ENCODE measurements around the gene GPR160.

The GPR160 gene

DNA sequence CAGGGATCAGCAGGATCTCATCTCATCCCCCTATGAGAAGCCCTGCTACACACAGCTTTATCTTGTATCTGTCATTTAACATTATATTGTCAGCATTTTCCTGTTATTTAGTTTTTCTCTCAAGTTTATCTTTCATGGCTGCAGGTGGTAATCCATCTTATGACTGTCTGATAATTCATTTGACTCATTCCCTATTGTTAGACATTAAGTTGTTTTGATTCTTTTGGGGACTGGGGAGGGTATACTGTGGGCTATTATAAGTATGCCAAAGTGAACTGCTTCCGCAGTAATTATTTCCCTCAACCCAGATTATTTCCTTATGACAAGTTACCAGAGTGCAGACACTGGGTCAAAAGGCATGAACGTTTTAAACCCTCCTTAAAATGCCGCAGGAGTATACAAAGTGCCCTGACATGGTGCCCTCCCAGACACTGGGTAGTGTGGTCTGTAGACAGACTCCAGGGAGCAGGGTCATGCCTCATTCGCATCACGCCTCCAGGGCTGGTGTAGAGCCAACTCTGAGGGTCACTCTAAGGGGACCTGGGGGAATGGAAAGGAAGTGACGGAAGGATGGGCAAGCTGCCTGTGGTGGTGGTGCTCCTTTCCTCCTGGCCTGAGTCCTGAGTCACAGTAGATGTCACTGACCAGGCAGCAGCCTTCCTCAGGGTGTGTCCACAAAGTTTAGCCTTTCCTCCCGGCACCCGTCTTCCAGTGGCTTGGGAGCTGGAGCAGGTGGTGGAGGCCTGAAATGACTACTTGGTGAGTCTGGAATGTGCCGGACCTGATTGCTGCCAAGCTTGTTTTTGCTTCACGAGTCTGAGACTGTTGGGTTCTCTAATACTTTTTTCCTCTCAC lies 11.6 kb downstream of the GPR160 start:
- ChIA-PET CTCF (interaction anchor here (0.9 to 1.3 kb wide), 2 partner anchors 9 to 12 kb away, joined by 3 to 4 read pairs; partner anchors contain the start of gene GPR160), POLR2A (interaction anchor here (0.7 kb wide), 1 partner anchor 72 kb away, joined by 3 read pairs; no protein-coding TSS in a partner anchor)
- no peak for DNase-seq (ENCODE audit: extremely low spot score)
- TF ChIP-seq, protein P1, sequence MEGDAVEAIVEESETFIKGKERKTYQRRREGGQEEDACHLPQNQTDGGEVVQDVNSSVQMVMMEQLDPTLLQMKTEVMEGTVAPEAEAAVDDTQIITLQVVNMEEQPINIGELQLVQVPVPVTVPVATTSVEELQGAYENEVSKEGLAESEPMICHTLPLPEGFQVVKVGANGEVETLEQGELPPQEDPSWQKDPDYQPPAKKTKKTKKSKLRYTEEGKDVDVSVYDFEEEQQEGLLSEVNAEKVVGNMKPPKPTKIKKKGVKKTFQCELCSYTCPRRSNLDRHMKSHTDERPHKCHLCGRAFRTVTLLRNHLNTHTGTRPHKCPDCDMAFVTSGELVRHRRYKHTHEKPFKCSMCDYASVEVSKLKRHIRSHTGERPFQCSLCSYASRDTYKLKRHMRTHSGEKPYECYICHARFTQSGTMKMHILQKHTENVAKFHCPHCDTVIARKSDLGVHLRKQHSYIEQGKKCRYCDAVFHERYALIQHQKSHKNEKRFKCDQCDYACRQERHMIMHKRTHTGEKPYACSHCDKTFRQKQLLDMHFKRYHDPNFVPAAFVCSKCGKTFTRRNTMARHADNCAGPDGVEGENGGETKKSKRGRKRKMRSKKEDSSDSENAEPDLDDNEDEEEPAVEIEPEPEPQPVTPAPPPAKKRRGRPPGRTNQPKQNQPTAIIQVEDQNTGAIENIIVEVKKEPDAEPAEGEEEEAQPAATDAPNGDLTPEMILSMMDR (IDR thresholded peaks at IDR 0.05; ENCODE audit: control extremely low read depth, extremely low read depth, low read depth, missing control alignments), result no peak

DNA sequence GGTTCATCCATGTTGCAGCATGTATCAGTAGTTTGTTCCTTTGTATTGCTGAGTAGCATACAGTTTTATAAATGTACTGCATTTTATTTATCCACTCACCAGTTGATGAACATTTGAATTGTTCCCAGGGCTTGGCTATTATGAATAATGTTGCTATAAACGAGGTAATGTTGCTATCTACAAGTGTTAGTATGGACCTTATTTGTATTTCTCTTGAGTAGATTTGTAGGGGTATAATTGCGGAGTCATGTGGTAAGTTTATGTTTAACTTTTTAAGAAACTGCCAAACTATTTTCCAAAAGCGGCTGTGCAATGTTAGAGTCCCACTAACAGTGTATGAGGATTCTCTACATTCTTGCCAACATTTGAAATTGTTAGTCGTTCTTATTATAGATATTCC lies 13.0 kb downstream of the GPR160 start:
- ChIA-PET POLR2A (no interaction called here), CTCF (no interaction called here)
- TF ChIP-seq, protein P1 (IDR thresholded peaks at IDR 0.05; ENCODE audit: control extremely low read depth, extremely low read depth, low read depth, missing control alignments), result no peak
- no peak for DNase-seq (ENCODE audit: extremely low spot score)

DNA sequence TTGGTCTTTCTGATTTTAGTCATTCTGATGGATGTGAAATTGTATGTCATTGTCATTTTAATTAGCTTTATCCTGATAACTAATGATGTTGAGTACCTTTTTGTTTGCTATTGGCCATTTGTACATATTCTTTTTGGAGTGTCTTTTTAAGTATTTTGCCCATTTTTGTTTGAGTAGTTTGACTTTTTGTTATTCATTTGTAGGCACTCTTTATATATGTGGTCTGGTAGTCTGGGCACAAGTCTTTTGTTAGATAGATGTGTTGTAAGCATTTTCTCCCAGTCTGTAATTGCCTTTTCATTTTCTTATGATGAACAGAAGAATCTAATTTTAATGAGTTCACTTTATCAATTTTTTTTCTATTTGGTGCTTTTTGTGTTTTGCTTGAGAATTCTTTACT lies 14.6 kb downstream of the GPR160 start:
- POLR2A ChIA-PET, result no interaction called here
- CTCF ChIA-PET, result interaction anchor here (0.9 to 3.8 kb wide), 7 partner anchors 9 to 188 kb away, joined by 3 to 24 read pairs (median 6); partner anchors contain the start of genes GPR160 and SEC62
- no peak for DNase-seq (ENCODE audit: extremely low spot score)
- TF ChIP-seq, protein P1 (IDR thresholded peaks at IDR 0.05; ENCODE audit: control extremely low read depth, extremely low read depth, low read depth, missing control alignments), result no peak

DNA sequence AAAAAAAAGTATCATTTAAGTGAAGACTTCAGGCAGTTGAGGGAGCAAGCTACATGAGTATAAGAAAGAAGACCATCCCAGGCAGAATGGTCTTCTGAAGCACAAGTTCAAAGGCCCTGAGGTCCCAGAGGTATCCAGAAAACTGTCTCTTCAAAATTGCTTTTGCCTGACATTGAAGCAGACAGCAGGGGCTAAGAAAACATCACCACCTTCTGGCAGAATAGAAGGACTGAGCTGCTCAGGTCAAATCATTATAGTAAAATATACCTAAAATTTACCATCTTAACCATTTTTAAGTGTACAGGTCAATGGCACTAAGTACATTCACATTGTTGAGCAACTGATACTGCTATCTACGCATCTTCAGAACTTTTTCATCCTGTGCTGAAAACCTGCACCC lies 16.4 kb downstream of the GPR160 start:
- DNase-seq (ENCODE audit: extremely low spot score), result peak; percentile 42
- TF ChIP-seq, protein P1 (IDR thresholded peaks at IDR 0.05; ENCODE audit: control extremely low read depth, extremely low read depth, low read depth, missing control alignments), result peak; percentile 59
- ChIA-PET CTCF (interaction anchor here (0.7 to 3.8 kb wide), 16 partner anchors 9 to 189 kb away, joined by 3 to 28 read pairs (median 4); partner anchors contain the start of gene GPR160), POLR2A (interaction anchor here (0.6 kb wide), 2 partner anchors 9 to 285 kb away, joined by 3 to 4 read pairs; partner anchors contain the start of gene ACTRT3)

DNA sequence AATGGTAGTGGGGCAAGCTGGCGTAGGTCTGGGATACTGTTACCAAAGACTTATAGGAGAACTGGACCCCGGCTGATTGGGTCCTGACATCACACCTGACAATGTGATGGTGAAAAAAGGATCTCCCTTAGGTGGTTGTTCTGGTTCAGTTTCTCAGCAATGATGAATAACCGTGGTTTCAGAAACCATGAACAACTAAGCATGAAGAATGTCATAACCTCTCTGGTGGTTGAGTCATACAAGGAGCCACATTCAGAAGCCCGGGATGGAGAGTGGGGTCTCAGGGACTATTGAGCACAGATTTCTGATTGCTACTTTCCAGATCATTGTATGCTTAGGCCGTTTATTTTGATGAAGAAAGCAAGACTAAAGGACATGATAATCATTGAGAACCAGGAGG lies 17.4 kb downstream of the GPR160 start:
- ChIA-PET POLR2A (no interaction called here), CTCF (interaction anchor here (0.9 to 3.8 kb wide), 5 partner anchors 10 to 190 kb away, joined by 4 to 28 read pairs (median 5); no protein-coding TSS in a partner anchor)
- DNase-seq (ENCODE audit: extremely low spot score), result peak; percentile 64
- TF ChIP-seq, protein P1 (IDR thresholded peaks at IDR 0.05; ENCODE audit: control extremely low read depth, extremely low read depth, low read depth, missing control alignments), result no peak

DNA sequence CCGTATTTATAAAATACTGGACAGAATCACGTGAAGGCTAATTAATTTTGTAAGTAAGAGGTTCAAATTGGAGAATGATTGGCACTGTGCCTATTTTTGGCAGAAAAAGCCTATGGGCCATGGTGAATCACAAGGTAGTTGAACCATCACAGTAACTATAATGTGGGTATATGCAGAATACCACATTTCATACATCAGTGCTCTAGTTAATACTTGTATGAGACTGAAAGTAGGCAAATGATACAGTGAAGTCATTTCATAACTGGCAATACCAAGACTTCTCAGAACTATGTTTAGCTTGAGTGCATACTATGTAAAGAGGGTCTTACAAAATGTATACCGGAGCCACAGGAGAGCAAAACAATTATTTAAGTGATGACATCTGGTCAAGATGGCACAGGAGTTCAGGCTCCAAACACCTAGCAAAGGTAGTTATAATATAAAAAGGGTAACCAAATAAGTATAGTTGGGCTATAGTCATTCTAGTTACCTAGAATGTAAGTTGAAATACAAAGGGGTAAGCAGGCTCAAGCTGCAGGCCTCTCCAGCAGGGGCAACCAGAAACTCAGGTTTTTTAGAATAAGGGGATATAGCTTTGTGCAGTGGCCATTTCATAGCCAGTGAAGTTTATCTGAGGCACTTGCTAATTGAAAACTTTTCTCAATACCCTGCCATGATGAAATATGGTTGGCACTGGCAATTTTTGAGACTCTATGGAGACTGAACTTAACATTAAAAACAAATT lies 19.1 kb downstream of the GPR160 start:
- TF ChIP-seq, protein P1 (IDR thresholded peaks at IDR 0.05; ENCODE audit: control extremely low read depth, extremely low read depth, low read depth, missing control alignments), result no peak
- POLR2A ChIA-PET, result no interaction called here
- DNase-seq (ENCODE audit: extremely low spot score), result peak; percentile 72
- CTCF ChIA-PET, result interaction anchor here (0.9 to 3.6 kb wide), 10 partner anchors 12 to 284 kb away, joined by 3 to 24 read pairs (median 4); partner anchors contain the start of gene GPR160
